ENCODE data around the gene KEAP1.
"Not testable (repeated sequence)": the region's sequence is repeated elsewhere in the genome, so short reads cannot be mapped to it uniquely, and the experiment has no call there.

KEAP1 gene

DNA sequence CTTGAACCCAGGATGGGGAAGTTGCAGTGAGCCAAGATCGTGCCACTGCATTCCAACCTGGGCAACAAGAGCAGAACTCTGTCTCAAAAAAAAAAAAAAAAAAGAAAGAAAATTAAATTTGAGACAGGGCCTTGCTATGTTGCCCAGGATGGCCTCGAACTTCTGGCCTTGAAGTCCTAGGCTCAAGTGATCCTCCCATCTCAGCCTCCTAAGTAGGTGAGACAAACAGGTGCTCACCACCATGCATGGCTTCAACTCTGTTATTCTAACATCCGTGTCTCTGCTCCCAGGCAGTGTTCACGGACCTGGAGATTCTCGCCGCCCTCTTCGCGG lies 42.5 kb downstream of the KEAP1 start:
- Histone ChIP-seq H3K9ac (ENCODE audit: low read depth, low read length) (no peak overlapping the region), H3K4me1 (ENCODE audit: insufficient read depth, low read length) (no peaks in the 10 kb centered on the region; the same call in 1 of the 2 replicates), H3K9me3 (ENCODE audit: control insufficient read depth, insufficient read depth, low read length) (no peaks in the 10 kb centered on the region), H3K36me3 (ENCODE audit: insufficient read depth, low read length) (no peaks in the 10 kb centered on the region)

DNA sequence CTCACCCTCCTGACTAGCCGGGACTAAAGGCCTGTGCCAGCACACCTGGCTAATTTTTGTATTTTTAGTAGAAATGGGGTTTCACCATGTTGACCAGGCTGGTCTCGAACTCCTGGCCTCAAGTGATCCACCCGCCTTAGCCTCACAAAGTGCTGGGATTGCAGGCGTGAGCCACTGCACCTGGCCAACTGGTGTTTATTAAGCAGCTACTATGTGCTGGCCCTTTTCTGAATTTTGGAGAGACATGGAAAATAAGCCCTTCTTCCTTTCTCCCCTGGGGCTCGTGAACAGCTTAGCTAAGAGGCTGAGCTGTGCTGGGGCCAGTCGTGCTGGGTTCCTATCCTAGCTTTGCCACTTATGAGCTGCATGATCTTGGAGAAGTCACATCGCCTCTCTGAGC lies 44.4 kb downstream of the KEAP1 start:
- H3K9ac ChIP-seq (ENCODE audit: low read depth, low read length); H3K36me3 ChIP-seq (ENCODE audit: insufficient read depth, low read length); H3K4me1 ChIP-seq (ENCODE audit: insufficient read depth, low read length); H3K9me3 ChIP-seq (ENCODE audit: control insufficient read depth, insufficient read depth, low read length): not testable (repeated sequence)

DNA sequence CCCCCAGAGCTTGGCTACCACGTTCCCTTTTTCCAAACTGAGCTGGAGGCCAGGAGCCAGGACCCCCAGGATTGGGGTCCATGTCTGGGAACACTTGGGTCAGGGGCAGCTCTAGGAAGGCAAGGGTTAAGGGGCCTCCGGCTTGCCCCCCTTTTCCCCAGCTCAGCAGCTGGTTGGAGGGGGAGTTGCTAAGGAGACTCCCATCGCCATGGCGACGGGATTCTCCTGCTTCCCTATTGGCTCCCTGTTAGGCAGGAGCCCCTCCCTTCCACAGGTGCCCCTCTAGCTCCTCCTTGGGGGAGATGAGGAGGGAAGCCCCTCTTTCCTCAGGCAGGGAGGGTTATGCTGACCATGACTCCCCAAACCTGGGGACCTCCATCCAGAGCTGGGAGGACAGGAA lies 48.9 kb downstream of the KEAP1 start:
- Histone ChIP-seq H3K9ac (ENCODE audit: low read depth, low read length) (no peak overlapping the region), H3K4me1 (ENCODE audit: insufficient read depth, low read length) (peaks cover 4% of the 10 kb centered on the region), H3K36me3 (ENCODE audit: insufficient read depth, low read length) (no peaks in the 10 kb centered on the region), H3K9me3 (ENCODE audit: control insufficient read depth, insufficient read depth, low read length) (no peaks in the 10 kb centered on the region)

DNA sequence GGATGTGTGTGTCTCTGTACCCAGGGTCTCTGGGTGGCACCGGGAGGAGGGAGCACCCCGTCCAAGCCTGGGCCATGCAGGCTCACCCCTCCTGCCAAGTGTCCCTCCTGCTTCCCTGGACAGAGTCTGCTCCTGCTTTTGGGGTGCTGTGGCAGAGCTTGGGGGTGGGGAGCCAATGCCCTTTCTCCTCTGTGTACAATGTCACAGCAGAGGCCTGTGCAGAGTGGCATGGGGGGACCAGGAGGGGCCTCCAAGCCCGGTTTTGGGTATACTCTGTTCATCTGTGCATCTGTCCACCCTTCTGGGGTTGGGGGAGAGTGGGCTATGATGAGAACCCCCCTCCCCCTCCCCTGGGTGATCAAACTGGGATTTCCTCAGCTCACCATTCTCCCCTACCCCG lies 49.3 kb downstream of the KEAP1 start:
- H3K9me3 ChIP-seq (ENCODE audit: control insufficient read depth, insufficient read depth, low read length), result no peaks in the 10 kb centered on the region
- peaks cover 4% of the 10 kb centered on the region for H3K4me1 ChIP-seq (ENCODE audit: insufficient read depth, low read length)
- no peaks in the 10 kb centered on the region for H3K36me3 ChIP-seq (ENCODE audit: insufficient read depth, low read length)
- no peak overlapping the region for H3K9ac ChIP-seq (ENCODE audit: low read depth, low read length)

DNA sequence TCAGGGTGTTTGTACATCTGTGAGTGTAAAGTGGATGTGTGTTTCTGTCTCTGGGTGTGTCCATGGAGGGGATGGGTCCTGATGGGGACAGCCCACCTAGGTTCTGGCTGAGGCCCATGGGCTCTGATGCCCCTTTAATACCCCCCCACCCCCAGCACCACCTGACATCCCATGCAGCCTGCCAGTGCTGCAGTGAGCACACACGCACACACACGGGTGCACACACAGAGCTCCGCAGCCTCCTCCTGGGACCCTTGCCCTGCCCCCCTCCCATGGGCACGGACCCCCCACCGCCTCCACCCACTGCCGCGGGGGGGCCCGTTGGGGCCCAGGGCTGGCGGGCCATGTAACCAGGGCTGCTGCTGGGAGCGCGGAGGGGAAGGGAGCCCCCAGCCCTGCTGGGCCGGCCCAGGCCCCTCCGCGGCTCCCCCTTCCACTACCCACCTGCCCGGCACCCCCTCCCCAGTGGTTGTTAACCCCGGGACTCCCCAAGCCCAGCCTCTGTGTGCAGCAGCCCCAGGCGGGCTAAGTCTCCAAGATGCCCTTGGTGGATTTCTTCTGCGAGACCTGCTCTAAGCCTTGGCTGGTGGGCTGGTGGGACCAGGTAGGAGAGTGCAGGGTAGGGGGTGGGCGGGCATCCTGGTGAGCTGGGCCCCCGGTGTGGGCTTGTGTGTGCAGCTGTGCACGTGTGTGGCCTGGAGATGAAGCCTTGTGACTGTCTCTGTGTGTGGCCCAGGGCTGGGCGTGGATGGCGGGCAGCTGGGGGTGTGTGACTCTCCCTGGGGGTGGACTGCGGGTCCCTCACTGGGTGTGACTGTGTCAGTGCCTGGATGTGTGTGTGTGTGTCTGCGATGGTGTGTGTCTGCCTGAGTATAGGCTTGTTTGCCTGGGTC lies 50.2 kb downstream of the KEAP1 start:
- no peaks in the 10 kb centered on the region for H3K9me3 ChIP-seq (ENCODE audit: control insufficient read depth, insufficient read depth, low read length)
- no peaks in the 10 kb centered on the region for H3K36me3 ChIP-seq (ENCODE audit: insufficient read depth, low read length)
- no peak overlapping the region for H3K9ac ChIP-seq (ENCODE audit: low read depth, low read length)
- peaks cover 4% of the 10 kb centered on the region for H3K4me1 ChIP-seq (ENCODE audit: insufficient read depth, low read length)

DNA sequence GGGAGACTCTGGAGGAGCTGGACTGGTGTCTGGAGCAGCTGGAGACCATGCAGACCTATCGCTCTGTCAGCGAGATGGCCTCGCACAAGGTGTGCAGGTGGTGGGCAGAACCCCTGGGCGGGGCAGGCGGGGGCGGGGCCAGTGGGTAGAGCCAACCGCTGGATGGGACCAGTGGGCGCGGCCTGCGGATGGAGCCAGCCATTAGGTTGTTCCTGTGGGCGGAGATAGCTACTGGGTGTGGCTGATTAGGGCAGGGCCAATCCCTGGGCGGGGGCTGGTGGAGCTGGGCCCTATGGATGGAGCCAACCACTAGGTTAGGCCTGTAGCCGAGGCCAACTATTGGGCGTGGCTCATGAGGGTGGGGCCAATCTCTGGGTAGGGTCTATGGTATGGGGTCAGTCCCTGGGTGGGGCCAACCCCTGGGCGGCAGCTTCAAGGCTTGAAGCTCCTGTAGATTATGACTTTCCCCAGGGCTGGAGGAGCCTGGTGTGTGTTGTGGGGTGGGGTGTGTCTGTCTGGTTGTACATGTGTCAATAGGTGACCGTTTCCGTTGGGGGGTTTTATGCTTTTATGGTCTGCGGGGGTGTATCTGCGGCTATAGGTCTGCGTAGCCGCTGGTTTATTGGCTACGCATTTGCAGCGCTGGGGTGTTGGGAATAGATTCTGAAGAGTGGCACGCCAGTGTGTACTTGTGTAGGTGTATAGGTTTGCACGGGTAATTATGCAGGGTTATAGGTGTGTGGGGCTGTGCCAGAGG lies 52.1 kb downstream of the KEAP1 start:
- H3K9me3 ChIP-seq (ENCODE audit: control insufficient read depth, insufficient read depth, low read length), result no peaks in the 10 kb centered on the region
- no peak overlapping the region; the same call in 1 of the 2 replicates for H3K9ac ChIP-seq (ENCODE audit: low read depth, low read length)
- H3K4me1 ChIP-seq (ENCODE audit: insufficient read depth, low read length), result peaks cover 4% of the 10 kb centered on the region
- H3K36me3 ChIP-seq (ENCODE audit: insufficient read depth, low read length), result no peaks in the 10 kb centered on the region

DNA sequence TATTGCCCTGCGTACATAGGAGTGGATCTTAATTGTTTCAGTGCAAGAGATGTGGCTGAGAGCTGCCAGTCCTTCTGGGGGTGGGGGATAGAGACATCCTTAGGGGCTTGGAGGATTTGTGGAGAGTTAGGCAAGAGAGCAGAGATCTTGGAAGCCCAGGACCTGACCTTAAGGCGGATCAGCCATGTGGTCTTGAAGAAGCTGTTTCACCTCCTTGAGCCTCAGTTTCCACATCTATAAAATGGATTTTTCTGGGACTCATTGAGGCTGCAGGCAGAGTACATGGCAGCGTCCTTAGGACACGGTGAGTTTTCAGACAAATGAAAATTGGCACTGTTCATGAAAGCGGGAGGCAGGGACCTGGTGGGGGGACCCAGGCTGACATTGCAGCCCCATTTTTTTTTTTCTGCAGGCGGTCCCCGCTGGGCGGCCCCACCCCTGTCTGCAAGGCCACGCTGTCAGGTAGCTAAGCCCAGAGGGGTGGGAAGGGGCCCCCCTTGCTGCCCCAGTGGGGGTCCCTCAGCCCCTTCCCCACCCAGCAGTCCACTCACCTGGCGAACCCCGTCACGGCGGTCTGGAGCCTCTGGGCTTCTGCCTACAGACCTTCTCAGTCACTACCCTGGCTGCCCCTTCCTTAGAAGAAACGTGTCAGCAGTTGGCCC lies 52.8 kb downstream of the KEAP1 start:
- Histone ChIP-seq H3K9me3 (ENCODE audit: control insufficient read depth, insufficient read depth, low read length) (no peaks in the 10 kb centered on the region), H3K36me3 (ENCODE audit: insufficient read depth, low read length) (no peaks in the 10 kb centered on the region), H3K9ac (ENCODE audit: low read depth, low read length) (no peak overlapping the region), H3K4me1 (ENCODE audit: insufficient read depth, low read length) (peaks cover 4% of the 10 kb centered on the region)

DNA sequence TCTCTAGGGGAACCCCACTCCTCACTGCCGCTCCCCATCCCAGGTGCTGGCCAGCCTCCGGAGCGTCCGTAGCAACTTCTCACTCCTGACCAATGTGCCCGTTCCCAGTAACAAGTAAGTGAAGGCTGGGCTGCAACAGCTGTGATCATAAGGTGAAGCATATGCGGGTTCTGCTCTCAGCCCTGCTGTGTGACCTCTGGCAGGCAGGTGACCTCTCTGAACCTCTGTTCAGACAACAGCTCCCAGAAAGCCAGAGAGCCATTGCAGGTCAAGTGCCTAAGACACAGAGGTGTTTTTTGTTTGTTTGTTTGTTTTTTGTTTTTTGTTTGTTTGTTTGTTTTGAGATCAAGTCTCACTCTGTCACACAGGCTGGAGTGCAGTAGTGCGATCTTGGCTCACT lies 54.1 kb downstream of the KEAP1 start:
- Histone ChIP-seq H3K9ac (ENCODE audit: low read depth, low read length) (no peak overlapping the region), H3K9me3 (ENCODE audit: control insufficient read depth, insufficient read depth, low read length) (no peaks in the 10 kb centered on the region), H3K4me1 (ENCODE audit: insufficient read depth, low read length) (no peaks in the 10 kb centered on the region; the same call in 1 of the 2 replicates), H3K36me3 (ENCODE audit: insufficient read depth, low read length) (no peaks in the 10 kb centered on the region)

DNA sequence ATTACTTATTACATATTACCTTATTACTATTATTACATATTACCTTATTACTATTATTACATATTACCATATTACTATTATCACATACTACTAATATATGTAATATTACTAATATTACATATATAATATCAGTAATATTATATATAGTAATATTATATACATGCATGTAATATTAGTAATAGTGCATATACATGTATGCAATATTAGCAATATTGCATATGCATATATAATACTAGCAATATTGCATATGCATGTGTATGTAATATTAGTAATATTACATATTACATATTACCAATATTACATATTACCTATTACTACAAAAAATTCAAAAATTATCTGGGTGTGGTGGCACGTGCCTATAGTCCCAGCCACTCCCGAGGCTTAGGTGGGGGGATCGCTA lies 60.5 kb downstream of the KEAP1 start:
- H3K9ac ChIP-seq (ENCODE audit: low read depth, low read length), result no peak overlapping the region
- no peaks in the 10 kb centered on the region for H3K4me1 ChIP-seq (ENCODE audit: insufficient read depth, low read length)
- H3K9me3 ChIP-seq (ENCODE audit: control insufficient read depth, insufficient read depth, low read length), result no peaks in the 10 kb centered on the region
- H3K36me3 ChIP-seq (ENCODE audit: insufficient read depth, low read length), result no peaks in the 10 kb centered on the region

DNA sequence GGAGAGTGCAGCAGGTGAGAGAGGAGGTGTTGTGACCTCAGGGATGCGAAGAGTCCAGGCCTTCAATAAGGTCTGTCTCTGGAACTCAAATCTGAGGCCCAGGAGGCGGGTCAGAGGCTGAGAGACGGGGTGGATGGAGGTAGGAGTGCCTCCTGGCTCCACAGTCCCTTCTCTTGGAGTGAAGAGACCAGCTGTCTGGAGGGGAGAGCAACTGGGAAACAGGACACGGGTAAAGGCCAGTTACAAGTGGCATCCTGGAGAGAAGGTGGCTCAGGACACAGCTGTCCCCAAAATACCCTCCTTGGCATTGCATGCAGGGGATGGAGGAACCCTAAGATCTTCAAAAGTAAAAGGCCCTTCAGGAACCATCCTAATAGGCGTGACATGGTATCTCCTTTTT lies 63.6 kb downstream of the KEAP1 start:
- H3K4me1 ChIP-seq (ENCODE audit: insufficient read depth, low read length), result no peaks in the 10 kb centered on the region
- no peaks in the 10 kb centered on the region for H3K36me3 ChIP-seq (ENCODE audit: insufficient read depth, low read length)
- no peaks in the 10 kb centered on the region for H3K9me3 ChIP-seq (ENCODE audit: control insufficient read depth, insufficient read depth, low read length)
- no peak overlapping the region for H3K9ac ChIP-seq (ENCODE audit: low read depth, low read length)
